H9 (cell line): ENCODE measurements around the gene AFDN. TPM values are rescaled to one million over a fixed set of nuclear protein-coding genes. Genes with fewer than 3 reads are reported as not detected.

Experiments
- DNase-seq: peaks from one replicate; pipeline ENCODE4 v3.0.0-alpha.2; 2017
- H2AFZ ChIP-seq: one replicate; pipeline ENCODE4 v1.6.1; 2013; ENCODE audit warnings: mild to moderate bottlenecking, low read length, control low read depth, moderate library complexity
- H2AK5ac ChIP-seq: 2 replicates; pipeline ENCODE4 v1.6.1; 2013; ENCODE audit warnings: low read length, control low read depth, mixed read lengths; ENCODE audit not compliant: insufficient read length
- H2BK120ac ChIP-seq: one replicate; pipeline ENCODE4 v1.6.1; 2013; ENCODE audit warnings: low read depth, mild to moderate bottlenecking, low read length, control low read depth, inconsistent platforms; ENCODE audit not compliant: poor library complexity, severe bottlenecking
- H2BK12ac ChIP-seq: 2 replicates; pipeline ENCODE4 v1.6.1; 2013; ENCODE audit warnings: low read length, control low read depth, mixed read lengths, low read depth; ENCODE audit not compliant: insufficient read length
- H2BK15ac ChIP-seq: 2 replicates; pipeline ENCODE4 v1.6.1; 2013; ENCODE audit warnings: low read depth, low read length, control low read depth
- H2BK20ac ChIP-seq: one replicate; pipeline ENCODE4 v1.6.1; 2013; ENCODE audit warnings: low read depth, mild to moderate bottlenecking, low read length, control low read depth, inconsistent platforms; ENCODE audit not compliant: poor library complexity, severe bottlenecking
- H2BK5ac ChIP-seq: 2 replicates; pipeline ENCODE4 v1.6.1; 2013; ENCODE audit warnings: low read length, control low read depth, mixed read lengths; ENCODE audit not compliant: insufficient read length
- H3K14ac ChIP-seq: 2 replicates; pipeline ENCODE4 v1.6.1; 2013; ENCODE audit warnings: low read length, control low read depth; ENCODE audit not compliant: insufficient read depth
- H3K18ac ChIP-seq: 2 replicates; pipeline ENCODE4 v1.6.1; 2013; ENCODE audit warnings: low read depth, mild to moderate bottlenecking, mixed read lengths, low read length, control low read depth; ENCODE audit not compliant: insufficient read length
- H3K23ac ChIP-seq: 2 replicates; pipeline ENCODE4 v1.6.1; 2013; ENCODE audit warnings: low read length, control low read depth, mixed read lengths, low read depth; ENCODE audit not compliant: insufficient read length
- H3K23me2 ChIP-seq: 2 replicates; pipeline ENCODE4 v1.6.1; 2013; ENCODE audit warnings: low read depth, mild to moderate bottlenecking, mixed read lengths, low read length, control low read depth; ENCODE audit not compliant: insufficient read length, poor library complexity, severe bottlenecking
- H3K27ac ChIP-seq: 2 replicates; pipeline ENCODE4 v1.5.1; 2013; ENCODE audit warnings: low read length, control low read depth, mixed read lengths, low read depth; ENCODE audit not compliant: insufficient read length
- H3K27me3 ChIP-seq: 2 replicates; pipeline ENCODE4 v1.6.1; 2013; ENCODE audit warnings: low read length, control low read depth, inconsistent platforms; ENCODE audit not compliant: insufficient read depth
- H3K4ac ChIP-seq: 2 replicates; pipeline ENCODE4 v1.6.1; 2013; ENCODE audit warnings: low read depth, mild to moderate bottlenecking, control low read depth, inconsistent platforms, low read length, moderate library complexity
- H3K4me1 ChIP-seq: 2 replicates; pipeline ENCODE4 v1.6.1; 2013; ENCODE audit warnings: low read length, control low read depth, inconsistent platforms; ENCODE audit not compliant: insufficient read depth
- H3K4me2 ChIP-seq: 2 replicates; pipeline ENCODE4 v1.6.1; 2013; ENCODE audit warnings: low read length, control low read depth, mixed read lengths; ENCODE audit not compliant: insufficient read length, insufficient read depth
- H3K56ac ChIP-seq: 2 replicates; pipeline ENCODE4 v1.6.1; 2013; ENCODE audit warnings: low read depth, mild to moderate bottlenecking, mixed read lengths, low read length, control low read depth; ENCODE audit not compliant: insufficient read length
- H3K79me1 ChIP-seq: 2 replicates; pipeline ENCODE4 v1.6.1; 2013; ENCODE audit warnings: low read depth, mild to moderate bottlenecking, moderate library complexity, low read length, control low read depth, inconsistent platforms; ENCODE audit not compliant: insufficient read depth, poor library complexity, severe bottlenecking
- H3K79me2 ChIP-seq: 2 replicates; pipeline ENCODE4 v1.6.1; 2013; ENCODE audit warnings: low read length, control low read depth, inconsistent platforms; ENCODE audit not compliant: insufficient read depth
- H3K9ac ChIP-seq: 2 replicates; pipeline ENCODE4 v1.6.1; 2013; ENCODE audit warnings: low read length, control low read depth, mixed read lengths; ENCODE audit not compliant: insufficient read length; ENCODE audit errors: extremely low read depth
- H3K9me3 ChIP-seq: one replicate; pipeline ENCODE4 v1.6.1; 2013; ENCODE audit warnings: low read depth, low read length, inconsistent platforms; ENCODE audit not compliant: control insufficient read depth
- H3T11ph ChIP-seq: one replicate; pipeline ENCODE4 v1.6.1; 2013; ENCODE audit warnings: mild to moderate bottlenecking, low read length, control low read depth, inconsistent platforms
- H4K20me1 ChIP-seq: one replicate; pipeline ENCODE4 v1.6.1; 2013; ENCODE audit not compliant: control insufficient read depth, insufficient read length, insufficient read depth
- H4K5ac ChIP-seq: 2 replicates; pipeline ENCODE4 v1.6.1; 2013; ENCODE audit warnings: low read depth, mild to moderate bottlenecking, mixed read lengths, low read length, control low read depth; ENCODE audit not compliant: insufficient read length
- H4K8ac ChIP-seq: replicated peaks from 2 replicates; pipeline ENCODE4 v1.6.1; 2013; ENCODE audit warnings: low read length, control low read depth, mixed read lengths, low read depth; ENCODE audit not compliant: insufficient read length
- H4K91ac ChIP-seq: 2 replicates; pipeline ENCODE4 v1.6.1; 2013; ENCODE audit warnings: low read depth, mild to moderate bottlenecking, moderate library complexity, mixed read lengths, low read length, control low read depth; ENCODE audit not compliant: insufficient read length
- H3K27ac Mint-ChIP-seq, 3 experiments: 2 replicates in 2 of 3; 3 replicates in 1 of 3; pipeline ENCODE4 v1.8.0; 2020 to 2021; ENCODE audit warnings: mixed read lengths in 3 of 3, mild to moderate bottlenecking in 1 of 3, moderate library complexity in 1 of 3
- H3K27me3 Mint-ChIP-seq: 2 replicates; pipeline ENCODE4 v1.8.0; 2021; ENCODE audit warnings: low read depth, mild to moderate bottlenecking, moderate library complexity, mixed read lengths
- H3K36me3 Mint-ChIP-seq, 3 experiments: 2 replicates in 2 of 3; 3 replicates in 1 of 3; pipeline ENCODE4 v1.8.0; 2020 to 2021; ENCODE audit warnings: low read depth in 3 of 3, mixed read lengths in 3 of 3; ENCODE audit not compliant: insufficient read depth in 1 of 3
- H3K4me1 Mint-ChIP-seq, 2 experiments: 2 replicates each; pipeline ENCODE4 v1.8.0; 2020; ENCODE audit warnings: mixed read lengths in 2 of 2
- H3K4me3 Mint-ChIP-seq, 2 experiments: 2 replicates in 1 of 2; 3 replicates in 1 of 2; pipeline ENCODE4 v1.8.0; 2020 to 2021; ENCODE audit warnings: mild to moderate bottlenecking in 2 of 2, mixed read lengths in 2 of 2, moderate library complexity in 1 of 2
- H3K9me3 Mint-ChIP-seq, 2 experiments: 2 replicates in 1 of 2; 3 replicates in 1 of 2; pipeline ENCODE4 v1.8.0; 2020; ENCODE audit warnings: mild to moderate bottlenecking in 2 of 2, mixed read lengths in 2 of 2, moderate library complexity in 1 of 2
- WGBS: extraction: QIAGEN DNeasy Blood & Tissue Kit; methylation state at CpG from one replicate; pipeline ENCODE4 v1.1.7; 2013; ENCODE audit warnings: missing lambda C conversion rate, low lambda C conversion rate, mixed read lengths; ENCODE audit not compliant: insufficient read length; ENCODE audit errors: extremely low coverage; 5-methylcytosine and 5-hydroxymethylcytosine counted together
- total RNA-seq: library from RNA; stranded (reverse); gene quantifications from 2 replicates; pipeline ENCODE4 v1.2.1, GENCODE V29; 2021
- TF ChIP-seq, protein P1 (sequence below): fragments of 200-600 bp; sonication (generic); conservative IDR thresholded peaks from 3 replicates; pipeline ENCODE4 v1.8.0; 2021; ENCODE audit warnings: antibody characterized with exemption, mild to moderate bottlenecking

The AFDN gene
- total RNA-seq, 1 experiment from 2014 or later = 157 TPM

- TF ChIP-seq, protein P1, sequence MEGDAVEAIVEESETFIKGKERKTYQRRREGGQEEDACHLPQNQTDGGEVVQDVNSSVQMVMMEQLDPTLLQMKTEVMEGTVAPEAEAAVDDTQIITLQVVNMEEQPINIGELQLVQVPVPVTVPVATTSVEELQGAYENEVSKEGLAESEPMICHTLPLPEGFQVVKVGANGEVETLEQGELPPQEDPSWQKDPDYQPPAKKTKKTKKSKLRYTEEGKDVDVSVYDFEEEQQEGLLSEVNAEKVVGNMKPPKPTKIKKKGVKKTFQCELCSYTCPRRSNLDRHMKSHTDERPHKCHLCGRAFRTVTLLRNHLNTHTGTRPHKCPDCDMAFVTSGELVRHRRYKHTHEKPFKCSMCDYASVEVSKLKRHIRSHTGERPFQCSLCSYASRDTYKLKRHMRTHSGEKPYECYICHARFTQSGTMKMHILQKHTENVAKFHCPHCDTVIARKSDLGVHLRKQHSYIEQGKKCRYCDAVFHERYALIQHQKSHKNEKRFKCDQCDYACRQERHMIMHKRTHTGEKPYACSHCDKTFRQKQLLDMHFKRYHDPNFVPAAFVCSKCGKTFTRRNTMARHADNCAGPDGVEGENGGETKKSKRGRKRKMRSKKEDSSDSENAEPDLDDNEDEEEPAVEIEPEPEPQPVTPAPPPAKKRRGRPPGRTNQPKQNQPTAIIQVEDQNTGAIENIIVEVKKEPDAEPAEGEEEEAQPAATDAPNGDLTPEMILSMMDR = no peak
- Histone ChIP-seq H2BK15ac (no peak overlapping the region), H2BK5ac (no peak overlapping the region), H3K56ac (no peak overlapping the region), H3K27me3 (no peaks in the 10 kb centered on the region), H3K18ac (no peak overlapping the region), H4K8ac (no peak overlapping the region), H2AK5ac (no peak overlapping the region), H2BK120ac (no peak overlapping the region), H2BK20ac (no peak overlapping the region), H3K4me2 (no peak overlapping the region), H2BK12ac (no peak overlapping the region), H2AFZ (no peak overlapping the region), H4K5ac (no peak overlapping the region), H3K79me2 (no peaks in the 10 kb centered on the region), H3T11ph (no peak overlapping the region), H4K20me1 (no peaks in the 10 kb centered on the region), H3K23ac (no peak overlapping the region), H3K79me1 (no peaks in the 10 kb centered on the region), H3K14ac (no peak overlapping the region), H4K91ac (no peak overlapping the region), H3K9ac (no peak overlapping the region), H3K27ac (no peak overlapping the region), H3K23me2 (no peaks in the 10 kb centered on the region), H3K9me3 (no peaks in the 10 kb centered on the region), H3K4me1 (no peaks in the 10 kb centered on the region; the same call in 1 of the 2 replicates), H3K4ac (no peak overlapping the region)
- Mint-ChIP-seq H3K27ac (no peak overlapping the region; a peak in 1 of 7 replicates), H3K36me3 (peaks cover 1 to 10% (median 7%) of the 10 kb centered on the region in 3 experiments; a peak in 4 of 7 replicates), H3K9me3 (peaks cover 9 to 10% of the 10 kb centered on the region in 2 experiments), H3K27me3 (no peaks in the 10 kb centered on the region; the same call in 1 of the 2 replicates), H3K4me3 (no peak overlapping the region), H3K4me1 (peaks cover 0 to 5% of the 10 kb centered on the region in 2 experiments; a peak in 2 of 4 replicates)
- WGBS = no CpG with 5 or more reads among the region's 11 CpGs
- no peak for DNase-seq
These were observed 178.2 kb downstream of the AFDN start for GRCh38 chr6:168004945-168005344.
